GM12892 (cell line): ENCODE measurements around the gene PLA2G12B.

Source experiments
- POLR2A ChIP-seq: IDR thresholded peaks from 2 replicates; pipeline ENCODE4 v1.6.1; 2011; ENCODE audit warnings: low read depth, low read length, control low read depth
- POLR2AphosphoS5 ChIP-seq: IDR thresholded peaks from 2 replicates; pipeline ENCODE4 v1.6.1; 2011; ENCODE audit warnings: low read depth, low read length, control low read depth

- TF ChIP-seq POLR2AphosphoS5 = no peak
- TF ChIP-seq POLR2A = no peak
These were observed 25.8 kb downstream of the PLA2G12B start for GRCh38 chr10:72928798-72929197.
